Activated CD8-positive, alpha-beta memory T cell treated with anti-CD3 and anti-CD28 coated beads, Interleukin-2, amount 50 U/mL, for 4 hours (primary cell): Measurements from ENCODE around the gene EGR1.
A peak's percentile ranks its signal among the peaks of the same experiment; 100 is the strongest.

Experiments
- DNase-seq: peaks from one replicate; pipeline ENCODE4 v3.0.0-alpha.2; 2020

EGR1 gene

GRCh38 chr5:138465261-138466124, at the start of gene EGR1:
EGR1 (plus strand) TSS chr5:138465479; CDS start chr5:138465762, 283 bp downstream.
- peak; percentile 96 for DNase-seq

- no peak for DNase-seq
These were observed 46.8 kb upstream of the EGR1 start for GRCh38 chr5:138418444-138418843.

GRCh38 chr5:138425079-138425478, 40.2 kb upstream of the EGR1 start:
- DNase-seq, result no peak

- no peak for DNase-seq
These were observed 29.3 kb upstream of the EGR1 start for GRCh38 chr5:138435943-138436342.

- no peak for DNase-seq
These were observed 27.1 kb upstream of the EGR1 start for GRCh38 chr5:138438003-138438723.

GRCh38 chr5:138438724-138439476, 26.4 kb upstream of the EGR1 start, which contains the start of gene REEP2:
REEP2 (plus strand) TSS chr5:138439057; CDS start chr5:138439209, 152 bp downstream.
- peak; percentile 72 for DNase-seq

GRCh38 chr5:138439477-138440158, 25.7 kb upstream of the EGR1 start:
- no peak for DNase-seq

- DNase-seq, result no peak
These were observed 24.9 kb upstream of the EGR1 start for GRCh38 chr5:138440159-138441073.

GRCh38 chr5:138441221-138441620, 24.1 kb upstream of the EGR1 start:
- DNase-seq, result no peak

- DNase-seq, result no peak
These were observed 21.1 kb upstream of the EGR1 start for GRCh38 chr5:138444078-138444773.

- no peak for DNase-seq
These were observed 20.3 kb upstream of the EGR1 start for GRCh38 chr5:138444774-138445546.

GRCh38 chr5:138445547-138446271, 19.6 kb upstream of the EGR1 start:
- DNase-seq, result no peak

GRCh38 chr5:138448070-138448469, 17.2 kb upstream of the EGR1 start:
- DNase-seq, result no peak

- DNase-seq, result no peak
These were observed 16.5 kb upstream of the EGR1 start for GRCh38 chr5:138448481-138449398.

GRCh38 chr5:138449501-138450239, 15.6 kb upstream of the EGR1 start:
- peak; percentile 81 for DNase-seq

GRCh38 chr5:138450971-138451370, 14.3 kb upstream of the EGR1 start:
- no peak for DNase-seq

GRCh38 chr5:138452720-138453119, 12.6 kb upstream of the EGR1 start:
- DNase-seq, result no peak
